Large intestine (tissue), 3 donors: ENCODE data around the gene CDK4. TPM values are rescaled to one million over a fixed set of nuclear protein-coding genes. Genes with fewer than 3 reads are reported as not detected.
A peak's percentile ranks its signal among the peaks of the same experiment; 100 is the strongest.

Source experiments
- DNase-seq, 2 donors: peaks; one replicate each; pipeline versions ENCODE4 v3.0.0 to v3.0.0-alpha.2; 2013
- H3K27ac ChIP-seq: one replicate; pipeline ENCODE4 v1.5.1; 2013; ENCODE audit warnings: low read length
- H3K27me3 ChIP-seq: 2 replicates; pipeline ENCODE4 v1.6.1; 2013; ENCODE audit warnings: low read length; ENCODE audit not compliant: control insufficient read depth, insufficient read depth
- H3K36me3 ChIP-seq: 2 replicates; pipeline ENCODE4 v1.6.1; 2013; ENCODE audit warnings: low read length; ENCODE audit not compliant: control insufficient read depth, insufficient read depth
- H3K4me1 ChIP-seq: one replicate; pipeline ENCODE4 v1.6.1; 2013; ENCODE audit warnings: low read length; ENCODE audit not compliant: control insufficient read depth, insufficient read depth
- H3K4me3 ChIP-seq: one replicate; pipeline ENCODE4 v1.5.1; 2013; ENCODE audit warnings: low read length
- H3K9me3 ChIP-seq: one replicate; pipeline ENCODE4 v1.6.1; 2013; ENCODE audit warnings: mild to moderate bottlenecking, low read depth, low read length, moderate library complexity; ENCODE audit not compliant: control insufficient read depth
- WGBS: methylation state at CpG from one replicate; pipeline ENCODE4 v1.1.5; 2013; ENCODE audit warnings: low lambda C conversion rate; ENCODE audit not compliant: insufficient coverage; 5-methylcytosine and 5-hydroxymethylcytosine counted together
- polyA plus RNA-seq: library from polyadenylated mRNA; unstranded; fragments of 120-200 nt; gene quantifications from one replicate; pipeline ENCODE4 v1.2.1, GENCODE V29; 2013

CDK4 gene
- polyA plus RNA-seq, 1 donor: 196 TPM

DNA sequence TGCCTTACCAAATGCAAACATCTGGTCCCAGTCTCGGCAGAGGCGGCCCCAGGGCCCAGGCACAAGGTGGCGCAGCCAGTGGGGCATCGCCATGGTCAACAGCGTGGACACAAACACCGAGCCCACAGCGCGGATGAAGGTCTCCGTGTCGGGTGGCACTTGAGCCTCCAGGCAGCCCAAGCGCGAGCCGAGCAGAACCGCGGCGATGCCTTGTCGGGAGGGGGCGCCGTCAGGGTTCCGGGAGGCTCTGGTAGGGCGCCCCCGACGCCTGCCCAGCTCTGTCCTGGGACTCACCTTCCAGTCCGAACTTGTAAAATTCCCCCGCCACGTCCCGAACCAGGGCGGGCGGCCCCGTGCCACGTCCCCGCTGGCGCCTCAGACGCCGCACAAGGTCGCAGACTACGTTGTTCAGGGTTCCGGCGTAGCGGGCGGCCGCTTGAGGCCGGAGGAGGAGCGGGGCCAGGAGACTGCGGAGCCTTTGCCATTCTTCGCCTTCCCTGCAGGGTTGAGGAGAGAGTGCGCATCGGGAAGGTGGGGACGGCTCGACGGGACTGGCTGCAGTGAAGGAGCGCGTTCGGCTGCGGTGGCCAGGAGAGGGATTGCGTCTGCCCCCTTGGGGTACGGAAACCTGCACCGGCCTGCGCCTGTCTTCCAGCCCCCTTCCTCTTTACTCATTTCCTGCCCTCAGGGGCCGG lies 13.0 kb upstream of the CDK4 start:
- peaks cover 10% of the 10 kb centered on the region for H3K9me3 ChIP-seq
- H3K4me1 ChIP-seq: peaks cover 20% of the 10 kb centered on the region
- DNase-seq: peak in 1 of 2 donors; percentile 59
- no CpG with 5 or more reads among the region's 60 CpGs for WGBS
- H3K36me3 ChIP-seq: peaks cover 14% of the 10 kb centered on the region
- H3K27ac ChIP-seq: no peak overlapping the region
- H3K4me3 ChIP-seq: peak overlapping the region; percentile 47
- peaks cover 45% of the 10 kb centered on the region for H3K27me3 ChIP-seq

DNA sequence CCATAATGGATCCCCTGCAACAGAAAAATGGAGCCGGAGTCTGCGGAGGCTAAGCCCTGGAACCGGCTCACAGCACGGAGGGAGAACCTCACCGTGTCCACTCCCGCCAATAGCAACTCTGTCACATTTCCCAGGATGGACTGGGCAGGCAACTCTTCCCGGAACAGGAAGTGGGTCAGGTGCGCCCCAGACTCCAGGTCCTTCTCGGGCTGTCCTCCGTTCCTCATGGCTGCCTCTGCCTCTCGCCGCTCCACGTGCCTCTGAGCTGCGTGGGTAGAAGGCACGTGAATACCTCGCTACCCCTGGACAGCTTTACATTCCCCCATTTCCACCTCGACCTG lies 12.5 kb upstream of the CDK4 start:
- H3K4me1 ChIP-seq: peaks cover 20% of the 10 kb centered on the region
- peaks cover 45% of the 10 kb centered on the region for H3K27me3 ChIP-seq
- no peak for DNase-seq
- peaks cover 13% of the 10 kb centered on the region for H3K36me3 ChIP-seq
- H3K27ac ChIP-seq: no peak overlapping the region
- WGBS: no CpG with 5 or more reads among the region's 17 CpGs
- H3K4me3 ChIP-seq: peak overlapping the region; percentile 47
- H3K9me3 ChIP-seq: peaks cover 10% of the 10 kb centered on the region

DNA sequence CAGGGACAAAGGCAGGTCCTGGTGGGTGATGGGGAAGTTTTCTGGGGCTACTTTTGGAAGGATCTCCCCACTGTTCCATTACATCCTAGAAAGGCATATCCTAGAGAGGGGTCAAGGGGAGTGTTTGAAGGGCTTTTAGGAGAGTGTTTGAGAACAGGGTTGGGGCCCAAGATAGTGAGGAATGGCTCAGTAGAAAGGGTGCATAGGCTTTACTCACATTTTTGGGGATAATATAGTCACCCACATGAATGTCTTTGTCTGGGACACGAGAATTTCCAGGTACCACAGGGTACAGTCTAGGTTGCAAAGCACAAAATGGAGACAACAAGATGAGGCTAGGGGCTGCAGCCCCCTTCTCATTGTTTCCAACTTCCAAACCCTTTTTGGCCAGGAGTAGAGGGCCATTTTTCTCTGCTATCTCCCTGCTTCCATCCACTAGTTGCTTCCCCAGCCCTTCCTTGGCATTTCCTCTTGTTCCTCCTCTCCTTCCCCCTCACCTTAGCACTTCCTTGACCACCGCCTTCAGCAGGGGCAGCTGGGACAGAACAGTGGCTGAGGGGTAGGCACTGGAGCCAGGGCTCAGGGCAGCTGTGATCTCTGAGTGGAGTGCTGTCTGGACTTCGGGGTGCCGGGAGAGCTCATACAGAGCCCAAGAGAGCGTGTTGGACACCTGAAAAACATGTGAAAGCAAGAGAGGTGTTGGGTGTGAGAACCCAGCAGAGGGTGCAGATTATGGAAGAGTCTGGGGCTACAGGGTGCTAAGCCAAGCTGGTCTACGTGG lies 12.0 kb upstream of the CDK4 start:
- peak overlapping the region; percentile 47 for H3K4me3 ChIP-seq

DNA sequence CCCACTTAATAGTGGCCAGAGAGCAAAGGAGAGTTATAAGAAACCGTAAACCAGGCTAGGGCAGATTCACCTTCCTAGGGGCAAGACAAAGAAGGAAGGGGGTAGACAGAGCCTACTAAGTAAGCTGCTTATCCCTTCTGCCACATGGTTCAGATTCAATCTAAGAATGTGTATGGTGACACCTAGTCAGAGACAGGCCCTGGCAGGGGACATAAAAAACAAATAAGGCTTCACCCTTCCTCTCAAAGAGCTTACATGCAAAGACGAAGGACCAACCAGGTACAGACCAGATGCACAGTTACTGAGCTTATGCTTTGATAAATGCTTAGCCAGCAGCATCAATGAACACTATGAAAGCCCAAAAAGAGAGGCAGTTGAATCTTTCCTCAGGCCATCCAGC lies 10.4 kb upstream of the CDK4 start:
- H3K27ac ChIP-seq: no peak overlapping the region
- peaks cover 18% of the 10 kb centered on the region for H3K36me3 ChIP-seq
- peaks cover 42% of the 10 kb centered on the region for H3K27me3 ChIP-seq
- H3K4me3 ChIP-seq: no peak overlapping the region
- peaks cover 13% of the 10 kb centered on the region for H3K9me3 ChIP-seq
- WGBS: no CpG with 5 or more reads among the region's 2 CpGs
- peaks cover 20% of the 10 kb centered on the region for H3K4me1 ChIP-seq
- no peak for DNase-seq

More for the DNA sequence above, 12.0 kb upstream of the CDK4 start:
- H3K9me3 ChIP-seq: peaks cover 10% of the 10 kb centered on the region
- no peak for DNase-seq
- peaks cover 20% of the 10 kb centered on the region for H3K4me1 ChIP-seq
- WGBS: 80% methylated on average over 1 of the region's 6 CpGs
- H3K27me3 ChIP-seq: peaks cover 45% of the 10 kb centered on the region
- peaks cover 12% of the 10 kb centered on the region for H3K36me3 ChIP-seq
- H3K27ac ChIP-seq: no peak overlapping the region

DNA sequence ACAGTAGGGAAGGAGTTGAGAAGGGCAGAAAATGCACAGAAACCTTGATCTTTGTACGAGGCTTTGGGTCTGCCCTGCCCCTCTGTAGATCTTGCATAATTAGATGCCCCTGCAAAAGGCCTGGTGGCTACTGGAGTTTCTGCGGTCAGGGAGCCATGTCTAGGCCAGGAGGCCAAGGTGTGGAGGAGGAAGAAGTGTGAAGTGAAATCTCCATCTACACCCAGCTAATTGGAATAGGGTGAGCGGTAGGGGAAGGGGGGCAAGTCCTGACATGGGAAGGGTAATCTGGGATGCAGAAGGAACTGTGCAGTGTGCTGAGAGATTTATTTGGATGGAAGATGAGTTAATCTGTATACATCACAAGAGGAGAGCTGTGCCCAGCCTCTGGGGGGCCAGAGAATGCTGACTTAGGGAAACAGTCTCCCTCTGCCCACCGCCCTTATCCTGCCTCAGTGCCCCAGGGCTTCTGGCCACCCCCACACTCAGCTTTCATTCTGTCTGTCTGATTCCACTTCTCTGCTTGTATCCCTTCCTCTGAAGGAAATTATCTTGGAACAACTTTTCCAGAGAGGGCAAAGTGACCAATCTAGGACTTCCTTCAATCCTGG lies 9.4 kb upstream of the CDK4 start:
- WGBS: no CpG with 5 or more reads among the region's 4 CpGs
- Histone ChIP-seq H3K27me3 (peaks cover 32% of the 10 kb centered on the region), H3K36me3 (peaks cover 18% of the 10 kb centered on the region), H3K4me1 (peaks cover 14% of the 10 kb centered on the region), H3K4me3 (no peak overlapping the region), H3K27ac (no peak overlapping the region), H3K9me3 (peaks cover 13% of the 10 kb centered on the region)
- no peak for DNase-seq

- DNase-seq: no peak
- Histone ChIP-seq H3K4me1 (peaks cover 7% of the 10 kb centered on the region), H3K4me3 (no peak overlapping the region), H3K9me3 (peaks cover 9% of the 10 kb centered on the region), H3K27me3 (peaks cover 22% of the 10 kb centered on the region), H3K27ac (no peak overlapping the region), H3K36me3 (peaks cover 18% of the 10 kb centered on the region)
- WGBS: 80% methylated on average over 1 of the region's 3 CpGs
Measured at GRCh38 chr12:57760347-57760982, 8.4 kb upstream of the CDK4 start.

- peaks cover 4% of the 10 kb centered on the region for H3K4me1 ChIP-seq
- no CpG with 5 or more reads among the region's 3 CpGs for WGBS
- DNase-seq: peak in 1 of 2 donors; percentile 44
Measured at GRCh38 chr12:57759360-57759980, 7.4 kb upstream of the CDK4 start.

GRCh38 chr12:57758552-57759359 lies 6.6 kb upstream of the CDK4 start:
- Histone ChIP-seq H3K27me3 (peaks cover 5% of the 10 kb centered on the region), H3K27ac (no peak overlapping the region), H3K4me3 (no peak overlapping the region), H3K36me3 (peaks cover 18% of the 10 kb centered on the region), H3K9me3 (peaks cover 3% of the 10 kb centered on the region), H3K4me1 (peaks cover 11% of the 10 kb centered on the region)
- DNase-seq: no peak
- 100% methylated on average over 1 of the region's 25 CpGs for WGBS

More at GRCh38 chr12:57759360-57759980, 7.4 kb upstream of the CDK4 start:
- Histone ChIP-seq H3K36me3 (peaks cover 18% of the 10 kb centered on the region), H3K27me3 (peaks cover 12% of the 10 kb centered on the region), H3K9me3 (peaks cover 3% of the 10 kb centered on the region), H3K4me3 (no peak overlapping the region), H3K27ac (no peak overlapping the region)

DNA sequence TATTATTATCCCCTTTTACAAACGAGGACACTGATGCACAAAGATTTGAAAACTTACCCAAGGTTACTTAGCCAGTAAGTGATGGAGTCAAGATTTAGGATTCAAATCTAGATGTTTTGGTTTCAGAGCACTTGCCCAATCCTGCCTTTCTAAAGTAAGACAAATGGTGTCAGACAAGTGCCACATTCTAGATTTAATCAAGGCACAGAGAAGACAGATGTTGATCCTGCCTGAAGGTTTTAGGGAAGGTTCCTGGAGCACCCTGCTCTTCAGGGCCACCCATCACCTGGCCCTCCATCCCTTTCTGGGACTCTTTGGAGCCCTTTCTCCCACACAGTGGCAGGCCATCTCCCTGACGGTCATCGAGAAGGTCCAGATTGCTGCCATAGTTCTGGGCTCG lies 5.7 kb upstream of the CDK4 start:
- Histone ChIP-seq H3K4me3 (no peak overlapping the region), H3K27ac (no peak overlapping the region), H3K9me3 (peaks cover 3% of the 10 kb centered on the region), H3K4me1 (peaks cover 20% of the 10 kb centered on the region), H3K36me3 (peaks cover 18% of the 10 kb centered on the region), H3K27me3 (no peaks in the 10 kb centered on the region)
- no peak for DNase-seq
- no CpG with 5 or more reads among the region's 4 CpGs for WGBS
